Stomach (tissue), 4 donors: Measurements from ENCODE around the gene DOK3.

Source experiments
- CTCF ChIP-seq, 7 experiments: fragments of 450-650 bp in 4 of 7; fragments of 200-600 bp in 3 of 7; sonication (generic) in 3 of 7; IDR thresholded peaks; one replicate each; pipeline ENCODE4 v1.5.1; 2016 to 2019; ENCODE audit warnings: antibody characterized with exemption in 7 of 7, control low read depth in 2 of 7, mild to moderate bottlenecking in 1 of 7
- EP300 ChIP-seq: sonication (generic); formaldehyde crosslinking; IDR thresholded peaks from one replicate; pipeline ENCODE4 v1.6.1; 2017; ENCODE audit warnings: antibody characterized with exemption
- POLR2A ChIP-seq, 4 donors: fragments of 450-650 bp; IDR thresholded peaks; one replicate each; pipeline ENCODE4 v1.6.1; 2016; ENCODE audit warnings: antibody characterized with exemption in 4 of 4, control low read depth in 2 of 4, mild to moderate bottlenecking in 1 of 4, moderate library complexity in 1 of 4
- POLR2AphosphoS5 ChIP-seq, 3 donors: sonication (generic); formaldehyde crosslinking; IDR thresholded peaks; one replicate each; pipeline ENCODE4 v1.6.1; 2016; ENCODE audit warnings: antibody characterized with exemption in 3 of 3

DNA sequence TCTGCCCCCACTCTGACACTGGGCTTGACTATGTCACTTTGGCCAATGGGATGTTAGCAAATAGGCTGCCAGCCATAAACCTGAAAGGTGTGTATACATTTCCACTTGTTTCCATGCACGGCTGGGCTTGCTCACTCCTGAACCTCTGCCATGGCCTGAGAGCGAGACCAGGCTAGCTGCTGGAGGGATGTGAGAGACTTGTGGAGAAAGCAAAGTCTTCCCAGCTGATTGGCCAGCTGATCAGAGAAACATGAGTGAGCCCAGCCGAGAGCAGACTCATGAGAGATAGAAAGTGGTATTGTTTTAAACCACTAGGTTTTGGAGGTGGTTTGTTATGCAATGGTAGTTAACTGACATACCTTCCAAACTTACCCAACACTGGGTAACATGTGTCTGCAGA, 30.8 kb upstream of the DOK3 start:
- TF ChIP-seq CTCF (IDR thresholded peaks at IDR 0.05) (no peak), POLR2A (IDR thresholded peaks at IDR 0.05) (no peak), POLR2AphosphoS5 (IDR thresholded peaks at IDR 0.05) (no peak), EP300 (no peak)
